HEK293 (cell line): ENCODE measurements around the gene CAPN15.

Experiments
- CTCF ChIP-seq: fragments of 450-650 bp; formaldehyde crosslinking; IDR thresholded peaks from 2 replicates; pipeline ENCODE4 v1.5.1; 2016; ENCODE audit warnings: missing biosample characterization, missing genetic modification characterization
- ELK4 ChIP-seq: IDR thresholded peaks from 2 replicates; pipeline ENCODE4 v1.6.1; 2011; ENCODE audit warnings: mild to moderate bottlenecking, low read depth, low read length, borderline replicate concordance
- OSR2 ChIP-seq: fragments of 450-650 bp; formaldehyde crosslinking; IDR thresholded peaks from 2 replicates; pipeline ENCODE4 v1.5.1; 2016; ENCODE audit warnings: missing biosample characterization, missing genetic modification characterization
- SP3 ChIP-seq: fragments of 450-650 bp; formaldehyde crosslinking; IDR thresholded peaks from 2 replicates; pipeline ENCODE4 v1.5.1; 2016; ENCODE audit warnings: missing biosample characterization, missing genetic modification characterization
- ZBTB8A ChIP-seq: fragments of 450-650 bp; formaldehyde crosslinking; IDR thresholded peaks from 2 replicates; pipeline ENCODE4 v1.5.1; 2016; ENCODE audit warnings: missing biosample characterization, missing genetic modification characterization
- ZFP37 ChIP-seq: fragments of 450-650 bp; formaldehyde crosslinking; IDR thresholded peaks from 2 replicates; pipeline ENCODE4 v1.5.1; 2016; ENCODE audit warnings: missing biosample characterization, missing genetic modification characterization
- ZNF214 ChIP-seq: fragments of 450-650 bp; formaldehyde crosslinking; IDR thresholded peaks from 2 replicates; pipeline ENCODE4 v1.5.1; 2017; ENCODE audit warnings: missing biosample characterization, mild to moderate bottlenecking, missing genetic modification characterization, borderline replicate concordance
- ZNF221 ChIP-seq: fragments of 450-650 bp; formaldehyde crosslinking; IDR thresholded peaks from 2 replicates; pipeline ENCODE4 v1.5.1; 2017; ENCODE audit warnings: missing biosample characterization, missing genetic modification characterization, borderline replicate concordance
- ZNF302 ChIP-seq: fragments of 450-650 bp; formaldehyde crosslinking; IDR thresholded peaks from 2 replicates; pipeline ENCODE4 v1.5.1; 2016; ENCODE audit warnings: missing biosample characterization, missing genetic modification characterization, low read depth
- ZNF341 ChIP-seq: fragments of 450-650 bp; formaldehyde crosslinking; IDR thresholded peaks from 2 replicates; pipeline ENCODE4; 2016; ENCODE audit warnings: low read depth, missing biosample characterization, missing genetic modification characterization
- ZNF354C ChIP-seq: fragments of 450-650 bp; formaldehyde crosslinking; IDR thresholded peaks from 2 replicates; pipeline ENCODE4 v1.5.1; 2016; ENCODE audit warnings: missing biosample characterization, missing genetic modification characterization, low read depth, borderline replicate concordance
- ZNF391 ChIP-seq: fragments of 450-650 bp; formaldehyde crosslinking; IDR thresholded peaks from 2 replicates; pipeline ENCODE4 v1.5.1; 2016; ENCODE audit warnings: low read depth, missing biosample characterization, missing genetic modification characterization, borderline replicate concordance
- ZNF416 ChIP-seq: fragments of 450-650 bp; formaldehyde crosslinking; IDR thresholded peaks from 2 replicates; pipeline ENCODE4 v1.5.1; 2016; ENCODE audit warnings: missing biosample characterization, missing genetic modification characterization
- ZNF488 ChIP-seq: fragments of 450-650 bp; formaldehyde crosslinking; IDR thresholded peaks from 2 replicates; pipeline ENCODE4 v1.5.1; 2016; ENCODE audit warnings: missing biosample characterization, missing genetic modification characterization
- ZNF518A ChIP-seq: fragments of 450-650 bp; formaldehyde crosslinking; conservative IDR thresholded peaks from 2 replicates; pipeline ENCODE4 v1.5.1; 2016; ENCODE audit warnings: low read depth, missing biosample characterization, missing genetic modification characterization
- ZNF521 ChIP-seq: fragments of 450-650 bp; formaldehyde crosslinking; IDR thresholded peaks from 2 replicates; pipeline ENCODE4 v1.5.1; 2017; ENCODE audit warnings: missing biosample characterization, mild to moderate bottlenecking, missing genetic modification characterization
- ZNF560 ChIP-seq: fragments of 450-650 bp; formaldehyde crosslinking; IDR thresholded peaks from 2 replicates; pipeline ENCODE4 v1.5.1; 2017; ENCODE audit warnings: missing biosample characterization, missing genetic modification characterization, borderline replicate concordance
- ZNF561 ChIP-seq: fragments of 450-650 bp; IDR thresholded peaks from 2 replicates; pipeline ENCODE4 v1.5.1; 2018; ENCODE audit warnings: missing biosample characterization, missing genetic modification characterization, borderline replicate concordance
- ZNF600 ChIP-seq: fragments of 450-650 bp; formaldehyde crosslinking; IDR thresholded peaks from 2 replicates; pipeline ENCODE4 v1.5.1; 2016; ENCODE audit warnings: missing biosample characterization, missing genetic modification characterization
- ZNF658 ChIP-seq: fragments of 450-650 bp; formaldehyde crosslinking; IDR thresholded peaks from 2 replicates; pipeline ENCODE4; 2016; ENCODE audit warnings: missing biosample characterization, missing genetic modification characterization
- ZNF701 ChIP-seq: fragments of 450-650 bp; formaldehyde crosslinking; IDR thresholded peaks from 2 replicates; pipeline ENCODE4 v1.5.1; 2016; ENCODE audit warnings: missing biosample characterization, missing genetic modification characterization
- ZNF791 ChIP-seq: fragments of 450-650 bp; formaldehyde crosslinking; IDR thresholded peaks from 2 replicates; pipeline ENCODE4 v1.5.1; 2016; ENCODE audit warnings: missing biosample characterization, missing genetic modification characterization
- ZNF792 ChIP-seq: fragments of 450-650 bp; formaldehyde crosslinking; IDR thresholded peaks from 2 replicates; pipeline ENCODE4 v1.5.1; 2016; ENCODE audit warnings: missing biosample characterization, missing genetic modification characterization
- ZSCAN30 ChIP-seq: fragments of 450-650 bp; IDR thresholded peaks from 2 replicates; pipeline ENCODE4 v1.5.1; 2018; ENCODE audit warnings: missing biosample characterization, mild to moderate bottlenecking, missing genetic modification characterization, moderate library complexity
- TF ChIP-seq, protein P1 (sequence below): fragments of 450-650 bp; formaldehyde crosslinking; IDR thresholded peaks from 2 replicates; pipeline ENCODE4 v1.5.1; 2016; ENCODE audit warnings: missing biosample characterization, missing genetic modification characterization, borderline replicate concordance
- TF ChIP-seq, protein P2 (sequence below): fragments of 450-650 bp; formaldehyde crosslinking; IDR thresholded peaks from 2 replicates; pipeline ENCODE4 v1.5.1; 2016; ENCODE audit warnings: missing biosample characterization, missing genetic modification characterization

Gene CAPN15

GRCh38 chr16:590188-590814 lies 62.8 kb downstream of the CAPN15 start (continued):
- TF ChIP-seq, protein P1, sequence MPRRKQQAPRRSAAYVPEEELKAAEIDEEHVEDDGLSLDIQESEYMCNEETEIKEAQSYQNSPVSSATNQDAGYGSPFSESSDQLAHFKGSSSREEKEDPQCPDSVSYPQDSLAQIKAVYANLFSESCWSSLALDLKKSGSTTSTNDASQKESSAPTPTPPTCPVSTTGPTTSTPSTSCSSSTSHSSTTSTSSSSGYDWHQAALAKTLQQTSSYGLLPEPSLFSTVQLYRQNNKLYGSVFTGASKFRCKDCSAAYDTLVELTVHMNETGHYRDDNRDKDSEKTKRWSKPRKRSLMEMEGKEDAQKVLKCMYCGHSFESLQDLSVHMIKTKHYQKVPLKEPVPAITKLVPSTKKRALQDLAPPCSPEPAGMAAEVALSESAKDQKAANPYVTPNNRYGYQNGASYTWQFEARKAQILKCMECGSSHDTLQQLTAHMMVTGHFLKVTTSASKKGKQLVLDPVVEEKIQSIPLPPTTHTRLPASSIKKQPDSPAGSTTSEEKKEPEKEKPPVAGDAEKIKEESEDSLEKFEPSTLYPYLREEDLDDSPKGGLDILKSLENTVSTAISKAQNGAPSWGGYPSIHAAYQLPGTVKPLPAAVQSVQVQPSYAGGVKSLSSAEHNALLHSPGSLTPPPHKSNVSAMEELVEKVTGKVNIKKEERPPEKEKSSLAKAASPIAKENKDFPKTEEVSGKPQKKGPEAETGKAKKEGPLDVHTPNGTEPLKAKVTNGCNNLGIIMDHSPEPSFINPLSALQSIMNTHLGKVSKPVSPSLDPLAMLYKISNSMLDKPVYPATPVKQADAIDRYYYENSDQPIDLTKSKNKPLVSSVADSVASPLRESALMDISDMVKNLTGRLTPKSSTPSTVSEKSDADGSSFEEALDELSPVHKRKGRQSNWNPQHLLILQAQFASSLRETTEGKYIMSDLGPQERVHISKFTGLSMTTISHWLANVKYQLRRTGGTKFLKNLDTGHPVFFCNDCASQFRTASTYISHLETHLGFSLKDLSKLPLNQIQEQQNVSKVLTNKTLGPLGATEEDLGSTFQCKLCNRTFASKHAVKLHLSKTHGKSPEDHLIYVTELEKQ = no peak
- peak; percentile 74; the same call in 1 of the 2 replicates for TF ChIP-seq ZBTB8A
- peak; percentile 53; the same call in 1 of the 2 replicates for TF ChIP-seq ZNF561 (tag by site-specific recombination)
- TF ChIP-seq ZNF302 (tag by site-specific recombination) = no peak
- TF ChIP-seq ZFP37 (tag by site-specific recombination) = 0 out of 2 replicates have a peak, but pooled peaks have one; percentile 32
- TF ChIP-seq, protein P2, sequence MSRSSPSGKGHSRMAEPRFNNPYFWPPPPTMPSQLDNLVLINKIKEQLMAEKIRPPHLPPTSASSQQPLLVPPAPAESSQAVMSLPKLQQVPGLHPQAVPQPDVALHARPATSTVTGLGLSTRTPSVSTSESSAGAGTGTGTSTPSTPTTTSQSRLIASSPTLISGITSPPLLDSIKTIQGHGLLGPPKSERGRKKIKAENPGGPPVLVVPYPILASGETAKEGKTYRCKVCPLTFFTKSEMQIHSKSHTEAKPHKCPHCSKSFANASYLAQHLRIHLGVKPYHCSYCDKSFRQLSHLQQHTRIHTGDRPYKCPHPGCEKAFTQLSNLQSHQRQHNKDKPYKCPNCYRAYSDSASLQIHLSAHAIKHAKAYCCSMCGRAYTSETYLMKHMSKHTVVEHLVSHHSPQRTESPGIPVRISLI (tag by site-specific recombination) = no peak
- TF ChIP-seq ZNF221 (tag by site-specific recombination) = no peak
- no peak for TF ChIP-seq ZNF701 (tag by site-specific recombination)
- 0 out of 2 replicates have a peak, but pooled peaks have one; percentile 46 for TF ChIP-seq ZSCAN30 (tag by site-specific recombination)
- TF ChIP-seq ZNF416 (tag by site-specific recombination) = no peak
- no peak for TF ChIP-seq ZNF658 (tag by site-specific recombination)
- no peak for TF ChIP-seq OSR2 (tag by site-specific recombination)
- no peak for TF ChIP-seq SP3 (tag by site-specific recombination)
- no peak for TF ChIP-seq ELK4
- TF ChIP-seq ZNF521 (tag by site-specific recombination) = no peak
- TF ChIP-seq ZNF791 (tag by site-specific recombination) = no peak; the same call in 1 of the 2 replicates
- no peak for TF ChIP-seq ZNF214 (tag by site-specific recombination)
- TF ChIP-seq ZNF600 (tag by site-specific recombination) = peak; percentile 40
- no peak for TF ChIP-seq ZNF391 (tag by site-specific recombination)
- no peak for TF ChIP-seq ZNF560 (tag by site-specific recombination)
- TF ChIP-seq ZNF792 = no peak
- peak; percentile 19; the same call in 1 of the 2 replicates for TF ChIP-seq ZNF488 (tag by site-specific recombination)
- no peak for TF ChIP-seq CTCF (tag by site-specific recombination)
- TF ChIP-seq ZNF341 (tag by site-specific recombination) = no peak
- TF ChIP-seq ZNF354C (tag by site-specific recombination) = no peak
- no peak for TF ChIP-seq ZNF518A
